HFF-Myc (cell line): ENCODE results near the gene CRIP3.

Experiments
- DNase-seq: peaks from one replicate; pipeline ENCODE4 v3.0.0-alpha.2; 2011; ENCODE audit warnings: low read depth; ENCODE audit errors: extremely low read depth
- H3K4me3 ChIP-seq: replicated peaks from 2 replicates; pipeline ENCODE4 v1.5.1; 2011; ENCODE audit warnings: low read depth, mild to moderate bottlenecking, control low read depth, low read length
- CTCF ChIP-seq: IDR thresholded peaks from 2 replicates; pipeline ENCODE4 v1.5.1; 2012; ENCODE audit warnings: mild to moderate bottlenecking, low read depth, low read length, control low read depth; ENCODE audit errors: missing control alignments

Gene CRIP3

DNA sequence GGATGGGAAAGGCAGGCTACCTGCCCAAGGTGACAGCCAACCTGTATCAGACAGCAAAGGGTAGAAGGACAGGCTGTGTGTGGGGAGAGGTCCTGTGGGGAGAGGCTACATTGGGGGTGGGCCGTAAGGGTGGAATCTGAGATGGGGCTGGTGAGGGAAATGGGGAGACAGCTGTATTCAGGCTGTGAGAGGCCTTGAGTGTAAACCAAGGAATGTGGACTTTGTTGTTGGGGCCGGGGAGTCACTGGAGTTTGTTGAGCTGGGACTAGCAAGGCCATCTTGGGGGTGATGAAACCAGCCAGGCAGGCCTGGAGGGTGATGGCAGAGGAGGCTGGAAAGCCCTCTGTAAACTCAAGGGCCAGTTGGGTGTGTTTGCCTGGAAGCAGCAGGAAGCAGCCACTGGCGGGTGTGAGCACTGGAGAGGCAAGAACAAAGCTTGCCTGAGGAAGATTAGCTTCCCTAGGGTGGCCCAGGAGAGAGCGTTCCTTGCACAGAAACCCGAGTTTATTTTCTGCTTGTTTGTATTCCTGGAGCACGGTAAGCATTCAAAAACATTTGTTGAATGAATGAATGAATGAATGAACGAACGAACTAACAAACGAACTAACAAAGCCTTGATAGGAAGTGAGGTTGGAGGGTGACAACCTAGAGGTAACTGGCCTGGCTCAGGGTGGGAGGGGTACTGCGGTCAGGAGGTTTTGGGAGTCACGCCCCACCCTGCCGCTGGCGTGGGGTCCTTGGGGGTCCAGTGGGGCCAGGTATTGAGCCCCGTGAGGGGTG, 46.4 kb downstream of the CRIP3 start:
- no peak for TF ChIP-seq CTCF
- DNase-seq: no peak
- H3K4me3 ChIP-seq: no peak overlapping the region

GRCh38 chr6:43261198-43261597, 47.4 kb downstream of the CRIP3 start:
- no peak overlapping the region for H3K4me3 ChIP-seq
- DNase-seq: no peak
- TF ChIP-seq CTCF: no peak

GRCh38 chr6:43260791-43261190, 47.8 kb downstream of the CRIP3 start:
- no peak for DNase-seq
- TF ChIP-seq CTCF: no peak
- H3K4me3 ChIP-seq: no peak overlapping the region

- no peak for TF ChIP-seq CTCF
- no peak for DNase-seq
- no peak overlapping the region for H3K4me3 ChIP-seq
Measured at GRCh38 chr6:43258807-43259686, 49.6 kb downstream of the CRIP3 start.

GRCh38 chr6:43258180-43258579, 50.4 kb downstream of the CRIP3 start:
- no peak for DNase-seq
- TF ChIP-seq CTCF: no peak
- no peak overlapping the region for H3K4me3 ChIP-seq

DNA sequence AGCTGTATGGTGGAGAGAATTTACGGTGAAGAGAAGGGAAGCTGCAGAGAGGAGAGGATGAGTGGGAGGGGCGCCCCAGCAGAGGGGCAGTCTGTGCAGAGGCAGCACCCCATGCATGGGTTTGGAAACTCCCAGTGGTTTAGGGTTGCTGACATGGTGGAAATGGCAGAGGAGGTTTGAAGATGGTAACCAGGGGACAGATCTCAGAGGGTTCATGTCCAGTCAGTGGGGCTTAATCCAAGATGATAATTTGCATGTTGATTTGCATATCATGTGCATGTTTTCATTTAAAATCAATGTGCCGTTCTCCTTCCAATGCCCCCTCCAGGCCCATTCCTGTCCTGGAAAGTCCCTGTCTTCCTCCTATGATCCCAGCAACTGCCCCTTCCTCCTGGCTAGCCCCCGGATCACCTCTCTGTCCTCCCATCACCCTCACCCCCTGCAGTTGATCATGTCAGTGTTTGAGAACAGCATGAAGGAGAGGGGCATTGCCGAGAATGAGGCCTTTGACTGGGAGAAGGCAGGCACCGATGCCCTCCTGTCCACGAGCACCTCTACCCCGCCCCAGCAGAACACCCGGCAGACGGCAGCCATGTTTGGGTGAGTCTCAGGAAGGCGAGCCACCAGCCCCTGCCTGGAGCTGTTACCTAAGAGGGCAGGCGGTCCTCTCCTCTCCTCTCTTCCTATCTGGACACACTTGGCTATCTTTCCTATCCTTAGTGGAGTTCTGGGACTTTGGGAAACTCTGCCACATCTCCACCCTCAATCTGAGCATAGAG, 51.1 kb downstream of the CRIP3 start:
- no peak for DNase-seq
- H3K4me3 ChIP-seq: no peak overlapping the region
- no peak for TF ChIP-seq CTCF
